WTC11 (cell line): ENCODE measurements around the gene NOXA1. TPM values are rescaled to one million over a fixed set of nuclear protein-coding genes. Genes with fewer than 3 reads are reported as not detected.

Source experiments
- ATAC-seq: fragments of 200-7000 bp; cut with Tn5 transposase; 2 replicates; pipeline ENCODE4 v1.10.0; 2021; ENCODE audit warnings: mild to moderate bottlenecking, moderate library complexity
- CTCF ChIA-PET: fragments of 300-600 bp; sonication (Branson Sonifier 250); formaldehyde crosslinking; loops from one replicate; lab custom pipeline; 2021; ENCODE audit warnings: antibody characterized with exemption; lab: Charles Lee
- POLR2A ChIA-PET: fragments of 350-600 bp; sonication (Branson Sonifier 250); formaldehyde crosslinking; loops from one replicate; lab custom pipeline; 2021; ENCODE audit warnings: antibody characterized with exemption; lab: Charles Lee
- DNase-seq: peaks from one replicate; pipeline ENCODE4 v3.0.0; 2021; ENCODE audit warnings: low spot score
- H3K27ac Mint-ChIP-seq: 2 replicates; pipeline ENCODE4 v1.8.0; 2021; ENCODE audit warnings: mixed read lengths
- H3K27me3 Mint-ChIP-seq: 2 replicates; pipeline ENCODE4 v1.8.0; 2021; ENCODE audit warnings: low read depth, mild to moderate bottlenecking, moderate library complexity, mixed read lengths
- H3K36me3 Mint-ChIP-seq: 2 replicates; pipeline ENCODE4 v1.8.0; 2021; ENCODE audit warnings: mixed read lengths
- H3K4me1 Mint-ChIP-seq: 2 replicates; pipeline ENCODE4 v1.8.0; 2022; ENCODE audit warnings: mixed read lengths
- H3K4me3 Mint-ChIP-seq: 2 replicates; pipeline ENCODE4 v1.8.0; 2021; ENCODE audit warnings: mild to moderate bottlenecking, moderate library complexity, mixed read lengths
- H3K9me3 Mint-ChIP-seq: 2 replicates; pipeline ENCODE4 v1.8.0; 2021; ENCODE audit warnings: mixed read lengths
- ATF6 ChIP-seq: sonication (generic); formaldehyde crosslinking; IDR thresholded peaks from 2 replicates; pipeline ENCODE4 v1.8.1; 2023; ENCODE audit warnings: mild to moderate bottlenecking, missing genetic modification reagents
- CREM ChIP-seq: sonication (generic); formaldehyde crosslinking; IDR thresholded peaks from 2 replicates; pipeline ENCODE4 v1.8.1; 2022; ENCODE audit warnings: mild to moderate bottlenecking, missing genetic modification reagents, moderate library complexity
- CTCF ChIP-seq: fragments of 200-600 bp; IDR thresholded peaks from 2 replicates; pipeline ENCODE4 v1.8.0; 2022; ENCODE audit warnings: antibody characterized with exemption
- EMX1 ChIP-seq: fragments of 250-450 bp; sonication (Bioruptor Pico); IDR thresholded peaks from 2 replicates; pipeline ENCODE4 v1.8.0; 2021; ENCODE audit warnings: mild to moderate bottlenecking
- ETV6 ChIP-seq: sonication (generic); formaldehyde crosslinking; IDR thresholded peaks from 2 replicates; pipeline ENCODE4 v1.8.1; 2022; ENCODE audit warnings: mild to moderate bottlenecking, missing genetic modification reagents
- GRHL2 ChIP-seq: fragments of 250-450 bp; sonication (Bioruptor Pico); IDR thresholded peaks from 2 replicates; pipeline ENCODE4 v1.8.0; 2022; ENCODE audit warnings: mild to moderate bottlenecking, moderate library complexity; ENCODE audit not compliant: insufficient replicate concordance, severe bottlenecking
- GTF2I ChIP-seq: fragments of 250-450 bp; sonication (Bioruptor Pico); conservative IDR thresholded peaks from 2 replicates; pipeline ENCODE4 v1.4.0; 2021; ENCODE audit warnings: mild to moderate bottlenecking
- PRRX2 ChIP-seq: fragments of 250-450 bp; sonication (Bioruptor Pico); IDR thresholded peaks from 2 replicates; pipeline ENCODE4 v1.8.0; 2021; ENCODE audit warnings: mild to moderate bottlenecking
- RORB ChIP-seq: fragments of 250-450 bp; sonication (Bioruptor Pico); IDR thresholded peaks from 2 replicates; pipeline ENCODE4 v1.9.0; 2021; ENCODE audit warnings: mild to moderate bottlenecking
- SP1 ChIP-seq: sonication (generic); formaldehyde crosslinking; conservative IDR thresholded peaks from 2 replicates; pipeline ENCODE4 v1.8.1; 2022; ENCODE audit warnings: missing genetic modification reagents
- ZMAT4 ChIP-seq: fragments of 250-450 bp; sonication (Bioruptor Pico); IDR thresholded peaks from 2 replicates; pipeline ENCODE4 v1.9.0; 2021; ENCODE audit warnings: mild to moderate bottlenecking
- ZNF138 ChIP-seq: sonication (generic); formaldehyde crosslinking; conservative IDR thresholded peaks from 2 replicates; pipeline ENCODE4 v1.8.1; 2022; ENCODE audit warnings: mild to moderate bottlenecking, moderate library complexity, missing genetic modification reagents
- ZNF232 ChIP-seq: sonication (generic); formaldehyde crosslinking; IDR thresholded peaks from 2 replicates; pipeline ENCODE4 v1.8.0; 2022; ENCODE audit warnings: mild to moderate bottlenecking, missing genetic modification reagents
- ZNF416 ChIP-seq: fragments of 250-450 bp; sonication (Bioruptor Pico); IDR thresholded peaks from 2 replicates; pipeline ENCODE4 v1.9.0; 2021; ENCODE audit warnings: mild to moderate bottlenecking, inconsistent platforms
- ZNF671 ChIP-seq: fragments of 250-450 bp; sonication (Bioruptor Pico); IDR thresholded peaks from 2 replicates; pipeline ENCODE4 v1.8.0; 2021; ENCODE audit warnings: mild to moderate bottlenecking
- total RNA-seq: library from RNA; stranded (reverse); gene quantifications from 3 replicates; pipeline ENCODE4 v1.2.3, GENCODE V29; 2021
- TF ChIP-seq, protein P1 (sequence below): sonication (generic); formaldehyde crosslinking; IDR thresholded peaks from 2 replicates; pipeline ENCODE4 v1.8.1; 2023; ENCODE audit warnings: mild to moderate bottlenecking, missing genetic modification reagents, moderate library complexity
- TF ChIP-seq, protein P2 (sequence below): sonication (generic); formaldehyde crosslinking; IDR thresholded peaks from 2 replicates; pipeline ENCODE4 v1.8.0; 2022; ENCODE audit warnings: mild to moderate bottlenecking, missing genetic modification reagents
- TF ChIP-seq, protein P3 (sequence below): sonication (generic); formaldehyde crosslinking; IDR thresholded peaks from 2 replicates; pipeline ENCODE4 v1.8.0; 2022; ENCODE audit warnings: mild to moderate bottlenecking, missing genetic modification reagents
- TF ChIP-seq, protein P4 (sequence below): sonication (generic); formaldehyde crosslinking; IDR thresholded peaks from 2 replicates; pipeline ENCODE4 v1.8.0; 2023; ENCODE audit warnings: missing genetic modification reagents

Gene NOXA1
- total RNA-seq, 1 experiment from 2014 or later = 2.9 TPM

DNA sequence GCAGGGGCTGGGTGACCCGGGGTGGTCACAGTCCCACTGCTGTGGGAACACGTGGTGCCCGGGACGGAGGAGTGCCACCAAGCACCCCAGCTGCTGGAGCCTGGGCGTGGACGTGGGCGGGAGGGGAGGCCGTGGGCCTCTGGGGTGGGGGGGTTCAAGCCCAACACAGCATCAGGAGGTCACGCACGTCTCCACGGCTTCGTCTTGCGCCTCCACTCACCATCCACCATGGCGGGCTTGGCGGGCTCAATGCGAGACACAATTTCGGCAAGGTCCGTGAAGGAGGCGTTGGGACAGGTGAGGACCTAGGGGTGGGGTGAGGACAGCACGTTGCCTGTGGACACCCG lies 38.1 kb downstream of the NOXA1 start (continued):
- TF ChIP-seq ZMAT4 (CRISPR knock-in tag) = no peak
- no peak for TF ChIP-seq RORB (CRISPR knock-in tag)
- no peak for TF ChIP-seq CTCF
- no peak for TF ChIP-seq ZNF416
- no peak for TF ChIP-seq ZNF138 (CRISPR knock-in tag)
- no peak for TF ChIP-seq EMX1

- Mint-ChIP-seq H3K27me3 (no peaks in the 10 kb centered on the region), H3K36me3 (no peaks in the 10 kb centered on the region; the same call in 1 of the 2 replicates), H3K4me1 (no peaks in the 10 kb centered on the region), H3K27ac (no peak overlapping the region), H3K4me3 (peak overlapping the region; percentile 40; the same call in 1 of the 2 replicates), H3K9me3 (no peaks in the 10 kb centered on the region)
- ATAC-seq = peak; percentile 82
- ChIA-PET CTCF (interaction anchor here (0.6 to 1.1 kb wide), 7 partner anchors 39 to 476 kb away, joined by 3 to 8 read pairs (median 3); partner anchors contain the start of genes EXD3, NOXA1 and NRARP), POLR2A (interaction anchor here (0.5 to 0.9 kb wide), 3 partner anchors 32 to 221 kb away, joined by 3 to 5 read pairs (median 3); partner anchors contain the start of gene TUBB4B)
- TF ChIP-seq SP1 (CRISPR knock-in tag) (peak; percentile 65; the same call in 1 of the 2 replicates), GTF2I (CRISPR knock-in tag) (no peak)
- DNase-seq = peak; percentile 90
Observed at GRCh38 chr9:137461663-137462395, 38.6 kb downstream of the NOXA1 start.

- H3K4me1 Mint-ChIP-seq = no peaks in the 10 kb centered on the region
- no peaks in the 10 kb centered on the region for H3K27me3 Mint-ChIP-seq
- CTCF ChIA-PET = interaction anchor here (0.6 to 1.1 kb wide), 4 partner anchors 72 to 177 kb away, joined by 3 read pairs; no protein-coding TSS in a partner anchor
- no peaks in the 10 kb centered on the region for H3K36me3 Mint-ChIP-seq
- H3K4me3 Mint-ChIP-seq = no peak overlapping the region
- TF ChIP-seq CREM (CRISPR knock-in tag) = no peak
- no peak for TF ChIP-seq EMX1
- TF ChIP-seq, protein P1, sequence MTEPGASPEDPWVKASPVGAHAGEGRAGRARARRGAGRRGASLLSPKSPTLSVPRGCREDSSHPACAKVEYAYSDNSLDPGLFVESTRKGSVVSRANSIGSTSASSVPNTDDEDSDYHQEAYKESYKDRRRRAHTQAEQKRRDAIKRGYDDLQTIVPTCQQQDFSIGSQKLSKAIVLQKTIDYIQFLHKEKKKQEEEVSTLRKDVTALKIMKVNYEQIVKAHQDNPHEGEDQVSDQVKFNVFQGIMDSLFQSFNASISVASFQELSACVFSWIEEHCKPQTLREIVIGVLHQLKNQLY (CRISPR knock-in tag) = no peak
- no peak for TF ChIP-seq ETV6 (CRISPR knock-in tag)
- TF ChIP-seq PRRX2 (CRISPR knock-in tag) = no peak
- no peak for TF ChIP-seq GRHL2 (CRISPR knock-in tag)
- TF ChIP-seq ZNF671 = no peak
- TF ChIP-seq, protein P2, sequence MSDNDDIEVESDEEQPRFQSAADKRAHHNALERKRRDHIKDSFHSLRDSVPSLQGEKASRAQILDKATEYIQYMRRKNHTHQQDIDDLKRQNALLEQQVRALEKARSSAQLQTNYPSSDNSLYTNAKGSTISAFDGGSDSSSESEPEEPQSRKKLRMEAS (CRISPR knock-in tag) = no peak
- ATAC-seq (no peak), DNase-seq (no peak)
- POLR2A ChIA-PET = no interaction called here
- no peaks in the 10 kb centered on the region for H3K9me3 Mint-ChIP-seq
- no peak overlapping the region for H3K27ac Mint-ChIP-seq
Observed at GRCh38 chr9:137462396-137462985, 39.3 kb downstream of the NOXA1 start.

DNA sequence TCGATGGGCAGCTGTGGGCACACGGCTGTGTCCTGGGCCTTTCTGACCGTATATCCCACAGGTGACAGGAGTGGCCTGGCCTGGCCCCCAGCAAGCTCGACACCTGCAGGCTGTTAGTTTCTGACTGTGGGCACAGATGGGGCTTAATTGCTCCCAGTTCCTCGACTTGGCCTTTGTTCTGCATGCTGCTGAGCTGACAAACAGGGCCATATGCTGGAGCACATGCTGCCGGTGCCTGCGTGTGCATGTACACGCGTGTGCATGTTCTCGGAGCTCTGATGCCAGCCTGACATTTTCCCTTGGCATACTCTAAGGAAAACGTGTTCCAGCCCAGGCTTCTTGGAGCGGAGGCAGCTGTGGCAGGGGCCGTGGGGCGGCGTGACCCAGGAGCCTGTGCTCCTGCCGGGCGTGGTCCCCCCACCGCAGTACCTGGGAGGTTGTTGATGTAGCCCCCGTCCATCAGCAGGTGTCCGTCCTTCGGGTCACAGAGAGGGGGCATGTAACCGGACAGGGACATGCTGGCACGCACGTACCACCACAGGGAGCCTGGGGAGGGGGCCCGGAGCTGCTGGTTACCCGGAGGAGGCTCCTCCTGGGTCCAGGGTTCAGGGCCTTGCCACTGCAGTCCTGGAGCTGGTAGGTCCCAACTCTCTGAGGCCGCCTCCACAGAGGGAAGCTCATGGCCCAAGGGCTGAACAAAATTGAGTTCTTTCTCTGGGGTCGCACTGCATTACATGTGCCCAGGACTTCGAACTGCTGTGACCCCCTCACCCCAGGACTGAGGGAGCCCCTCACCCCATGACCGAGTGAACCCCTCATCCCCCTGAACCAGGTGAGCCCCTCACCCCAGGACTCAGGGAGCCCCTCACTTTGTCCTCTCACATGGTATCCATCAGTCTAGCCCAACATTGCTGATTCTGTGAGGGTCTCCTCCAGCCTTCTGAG lies 40.1 kb downstream of the NOXA1 start:
- H3K27ac Mint-ChIP-seq = no peak overlapping the region
- no peak for DNase-seq
- no peaks in the 10 kb centered on the region for H3K27me3 Mint-ChIP-seq
- no peaks in the 10 kb centered on the region for H3K4me1 Mint-ChIP-seq
- no peaks in the 10 kb centered on the region for H3K36me3 Mint-ChIP-seq
- ATAC-seq = no peak
- H3K9me3 Mint-ChIP-seq = no peaks in the 10 kb centered on the region
- CTCF ChIA-PET = interaction anchor here (1.6 kb wide), 1 partner anchor 72 kb away, joined by 3 read pairs; no protein-coding TSS in a partner anchor
- POLR2A ChIA-PET = no interaction called here
- H3K4me3 Mint-ChIP-seq = no peak overlapping the region
- TF ChIP-seq ATF6 (CRISPR knock-in tag) = no peak
- TF ChIP-seq, protein P3, sequence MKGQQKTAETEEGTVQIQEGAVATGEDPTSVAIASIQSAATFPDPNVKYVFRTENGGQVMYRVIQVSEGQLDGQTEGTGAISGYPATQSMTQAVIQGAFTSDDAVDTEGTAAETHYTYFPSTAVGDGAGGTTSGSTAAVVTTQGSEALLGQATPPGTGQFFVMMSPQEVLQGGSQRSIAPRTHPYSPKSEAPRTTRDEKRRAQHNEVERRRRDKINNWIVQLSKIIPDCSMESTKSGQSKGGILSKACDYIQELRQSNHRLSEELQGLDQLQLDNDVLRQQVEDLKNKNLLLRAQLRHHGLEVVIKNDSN = no peak
- TF ChIP-seq, protein P4, sequence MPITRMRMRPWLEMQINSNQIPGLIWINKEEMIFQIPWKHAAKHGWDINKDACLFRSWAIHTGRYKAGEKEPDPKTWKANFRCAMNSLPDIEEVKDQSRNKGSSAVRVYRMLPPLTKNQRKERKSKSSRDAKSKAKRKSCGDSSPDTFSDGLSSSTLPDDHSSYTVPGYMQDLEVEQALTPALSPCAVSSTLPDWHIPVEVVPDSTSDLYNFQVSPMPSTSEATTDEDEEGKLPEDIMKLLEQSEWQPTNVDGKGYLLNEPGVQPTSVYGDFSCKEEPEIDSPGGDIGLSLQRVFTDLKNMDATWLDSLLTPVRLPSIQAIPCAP (CRISPR knock-in tag) = no peak
- no peak for TF ChIP-seq ZNF232 (CRISPR knock-in tag)
- no peak for TF ChIP-seq ZMAT4 (CRISPR knock-in tag)
